H1 (cell line): ENCODE results near the gene SULF2. TPM values are rescaled to one million over a fixed set of nuclear protein-coding genes. Genes with fewer than 3 reads are reported as not detected.

Experiments
- CHD2 ChIP-seq: IDR thresholded peaks from 2 replicates; pipeline ENCODE4 v1.6.1; 2012; ENCODE audit warnings: low read length, improper control_type of control experiment
- GTF2F1 ChIP-seq: IDR thresholded peaks from 2 replicates; pipeline ENCODE4 v1.6.1; 2012; ENCODE audit warnings: low read depth, low read length, improper control_type of control experiment, borderline replicate concordance
- HDAC6 ChIP-seq: IDR thresholded peaks from one replicate; pipeline ENCODE4 v1.7.1; 2012; ENCODE audit warnings: low read depth, mild to moderate bottlenecking, inconsistent platforms, low read length, moderate library complexity
- JUN ChIP-seq: IDR thresholded peaks from 2 replicates; pipeline ENCODE4 v1.6.1; 2011; ENCODE audit warnings: low read depth, mild to moderate bottlenecking, improper control_type of control experiment, low read length
- JUND ChIP-seq: IDR thresholded peaks from 2 replicates; pipeline ENCODE4 v1.6.1; 2011; ENCODE audit warnings: mild to moderate bottlenecking, improper control_type of control experiment, low read length
- polyA plus RNA-seq, 7 experiments: library from polyadenylated mRNA; depleted of rRNA in 3 of 7; stranded (reverse) in 5 of 7; unstranded in 2 of 7; fragments of >200 nt in 5 of 7; fragments of 200-250 nt in 2 of 7; gene quantifications; 1 replicate in 5 of 7; 2 replicates in 1 of 7; 4 replicates in 1 of 7; pipeline versions ENCODE4 v1.2.1 to v1.2.3, GENCODE V29; 2011 to 2013; ENCODE audit warnings: missing spikeins in 2 of 7, mixed read lengths in 2 of 7
- total RNA-seq: library from RNA; stranded (reverse); fragmentation: NEBNext Ultra II Directional; extraction: Animal tissue kit (Norgen Biotek cat#: 25700); gene quantifications from 2 replicates; pipeline ENCODE4 v1.2.1, GENCODE V29; 2021

Gene SULF2
- total and polyA plus RNA-seq, 2 of the 8 experiments (the other 6 are each of a cell fraction or from before 2014, with no cell fraction given), result 15.7 to 28.2 TPM

DNA sequence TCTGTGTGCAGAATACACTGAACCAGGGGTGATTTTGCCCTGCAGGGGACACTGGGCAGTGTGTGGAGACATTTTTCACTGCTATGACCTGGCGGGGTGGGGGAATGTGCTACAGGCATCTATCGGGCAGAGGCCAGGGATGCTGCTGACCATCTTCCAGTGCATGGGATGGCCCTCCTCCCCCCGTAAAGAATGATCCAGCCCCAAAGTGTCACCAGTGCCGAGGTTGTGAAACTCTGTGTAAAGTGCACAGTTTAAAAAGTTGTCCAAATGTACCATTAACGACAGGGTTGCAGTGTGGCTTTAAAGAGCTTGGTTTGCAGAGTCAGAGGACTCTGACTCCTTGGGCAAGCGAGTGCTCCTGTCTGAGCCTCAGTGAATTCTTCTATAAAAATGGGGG, 72.1 kb downstream of the SULF2 start (continued):
- no peak for TF ChIP-seq HDAC6
- TF ChIP-seq GTF2F1, result no peak
- no peak for TF ChIP-seq CHD2
- no peak for TF ChIP-seq JUN
- no peak for TF ChIP-seq JUND
